H9 (cell line): ENCODE results near the gene COLQ. TPM values are rescaled to one million over a fixed set of nuclear protein-coding genes. Genes with fewer than 3 reads are reported as not detected.

ENCODE experiments used
- DNase-seq: peaks from one replicate; pipeline ENCODE4 v3.0.0-alpha.2; 2017
- H2AFZ ChIP-seq: one replicate; pipeline ENCODE4 v1.6.1; 2013; ENCODE audit warnings: mild to moderate bottlenecking, low read length, control low read depth, moderate library complexity
- H2AK5ac ChIP-seq: 2 replicates; pipeline ENCODE4 v1.6.1; 2013; ENCODE audit warnings: low read length, control low read depth, mixed read lengths; ENCODE audit not compliant: insufficient read length
- H2BK120ac ChIP-seq: one replicate; pipeline ENCODE4 v1.6.1; 2013; ENCODE audit warnings: low read depth, mild to moderate bottlenecking, low read length, control low read depth, inconsistent platforms; ENCODE audit not compliant: poor library complexity, severe bottlenecking
- H2BK12ac ChIP-seq: 2 replicates; pipeline ENCODE4 v1.6.1; 2013; ENCODE audit warnings: low read length, control low read depth, mixed read lengths, low read depth; ENCODE audit not compliant: insufficient read length
- H2BK15ac ChIP-seq: 2 replicates; pipeline ENCODE4 v1.6.1; 2013; ENCODE audit warnings: low read depth, low read length, control low read depth
- H2BK20ac ChIP-seq: one replicate; pipeline ENCODE4 v1.6.1; 2013; ENCODE audit warnings: low read depth, mild to moderate bottlenecking, low read length, control low read depth, inconsistent platforms; ENCODE audit not compliant: poor library complexity, severe bottlenecking
- H2BK5ac ChIP-seq: 2 replicates; pipeline ENCODE4 v1.6.1; 2013; ENCODE audit warnings: low read length, control low read depth, mixed read lengths; ENCODE audit not compliant: insufficient read length
- H3K14ac ChIP-seq: 2 replicates; pipeline ENCODE4 v1.6.1; 2013; ENCODE audit warnings: low read length, control low read depth; ENCODE audit not compliant: insufficient read depth
- H3K18ac ChIP-seq: 2 replicates; pipeline ENCODE4 v1.6.1; 2013; ENCODE audit warnings: low read depth, mild to moderate bottlenecking, mixed read lengths, low read length, control low read depth; ENCODE audit not compliant: insufficient read length
- H3K23ac ChIP-seq: 2 replicates; pipeline ENCODE4 v1.6.1; 2013; ENCODE audit warnings: low read length, control low read depth, mixed read lengths, low read depth; ENCODE audit not compliant: insufficient read length
- H3K23me2 ChIP-seq: 2 replicates; pipeline ENCODE4 v1.6.1; 2013; ENCODE audit warnings: low read depth, mild to moderate bottlenecking, mixed read lengths, low read length, control low read depth; ENCODE audit not compliant: insufficient read length, poor library complexity, severe bottlenecking
- H3K27ac ChIP-seq: 2 replicates; pipeline ENCODE4 v1.5.1; 2013; ENCODE audit warnings: low read length, control low read depth, mixed read lengths, low read depth; ENCODE audit not compliant: insufficient read length
- H3K27me3 ChIP-seq: 2 replicates; pipeline ENCODE4 v1.6.1; 2013; ENCODE audit warnings: low read length, control low read depth, inconsistent platforms; ENCODE audit not compliant: insufficient read depth
- H3K4ac ChIP-seq: 2 replicates; pipeline ENCODE4 v1.6.1; 2013; ENCODE audit warnings: low read depth, mild to moderate bottlenecking, control low read depth, inconsistent platforms, low read length, moderate library complexity
- H3K4me1 ChIP-seq: 2 replicates; pipeline ENCODE4 v1.6.1; 2013; ENCODE audit warnings: low read length, control low read depth, inconsistent platforms; ENCODE audit not compliant: insufficient read depth
- H3K4me2 ChIP-seq: 2 replicates; pipeline ENCODE4 v1.6.1; 2013; ENCODE audit warnings: low read length, control low read depth, mixed read lengths; ENCODE audit not compliant: insufficient read length, insufficient read depth
- H3K56ac ChIP-seq: 2 replicates; pipeline ENCODE4 v1.6.1; 2013; ENCODE audit warnings: low read depth, mild to moderate bottlenecking, mixed read lengths, low read length, control low read depth; ENCODE audit not compliant: insufficient read length
- H3K79me1 ChIP-seq: 2 replicates; pipeline ENCODE4 v1.6.1; 2013; ENCODE audit warnings: low read depth, mild to moderate bottlenecking, moderate library complexity, low read length, control low read depth, inconsistent platforms; ENCODE audit not compliant: insufficient read depth, poor library complexity, severe bottlenecking
- H3K79me2 ChIP-seq: 2 replicates; pipeline ENCODE4 v1.6.1; 2013; ENCODE audit warnings: low read length, control low read depth, inconsistent platforms; ENCODE audit not compliant: insufficient read depth
- H3K9ac ChIP-seq: 2 replicates; pipeline ENCODE4 v1.6.1; 2013; ENCODE audit warnings: low read length, control low read depth, mixed read lengths; ENCODE audit not compliant: insufficient read length; ENCODE audit errors: extremely low read depth
- H3K9me3 ChIP-seq: one replicate; pipeline ENCODE4 v1.6.1; 2013; ENCODE audit warnings: low read depth, low read length, inconsistent platforms; ENCODE audit not compliant: control insufficient read depth
- H3T11ph ChIP-seq: one replicate; pipeline ENCODE4 v1.6.1; 2013; ENCODE audit warnings: mild to moderate bottlenecking, low read length, control low read depth, inconsistent platforms
- H4K20me1 ChIP-seq: one replicate; pipeline ENCODE4 v1.6.1; 2013; ENCODE audit not compliant: control insufficient read depth, insufficient read length, insufficient read depth
- H4K5ac ChIP-seq: 2 replicates; pipeline ENCODE4 v1.6.1; 2013; ENCODE audit warnings: low read depth, mild to moderate bottlenecking, mixed read lengths, low read length, control low read depth; ENCODE audit not compliant: insufficient read length
- H4K8ac ChIP-seq: replicated peaks from 2 replicates; pipeline ENCODE4 v1.6.1; 2013; ENCODE audit warnings: low read length, control low read depth, mixed read lengths, low read depth; ENCODE audit not compliant: insufficient read length
- H4K91ac ChIP-seq: 2 replicates; pipeline ENCODE4 v1.6.1; 2013; ENCODE audit warnings: low read depth, mild to moderate bottlenecking, moderate library complexity, mixed read lengths, low read length, control low read depth; ENCODE audit not compliant: insufficient read length
- H3K27ac Mint-ChIP-seq, 3 experiments: 2 replicates in 2 of 3; 3 replicates in 1 of 3; pipeline ENCODE4 v1.8.0; 2020 to 2021; ENCODE audit warnings: mixed read lengths in 3 of 3, mild to moderate bottlenecking in 1 of 3, moderate library complexity in 1 of 3
- H3K27me3 Mint-ChIP-seq: 2 replicates; pipeline ENCODE4 v1.8.0; 2021; ENCODE audit warnings: low read depth, mild to moderate bottlenecking, moderate library complexity, mixed read lengths
- H3K36me3 Mint-ChIP-seq, 3 experiments: 2 replicates in 2 of 3; 3 replicates in 1 of 3; pipeline ENCODE4 v1.8.0; 2020 to 2021; ENCODE audit warnings: low read depth in 3 of 3, mixed read lengths in 3 of 3; ENCODE audit not compliant: insufficient read depth in 1 of 3
- H3K4me1 Mint-ChIP-seq, 2 experiments: 2 replicates each; pipeline ENCODE4 v1.8.0; 2020; ENCODE audit warnings: mixed read lengths in 2 of 2
- H3K4me3 Mint-ChIP-seq, 2 experiments: 2 replicates in 1 of 2; 3 replicates in 1 of 2; pipeline ENCODE4 v1.8.0; 2020 to 2021; ENCODE audit warnings: mild to moderate bottlenecking in 2 of 2, mixed read lengths in 2 of 2, moderate library complexity in 1 of 2
- H3K9me3 Mint-ChIP-seq, 2 experiments: 2 replicates in 1 of 2; 3 replicates in 1 of 2; pipeline ENCODE4 v1.8.0; 2020; ENCODE audit warnings: mild to moderate bottlenecking in 2 of 2, mixed read lengths in 2 of 2, moderate library complexity in 1 of 2
- CTCF ChIP-seq: fragments of 200-600 bp; sonication (generic); conservative IDR thresholded peaks from 3 replicates; pipeline ENCODE4 v1.8.0; 2021; ENCODE audit warnings: antibody characterized with exemption, mild to moderate bottlenecking
- whole genome bisulfite sequencing: extraction: QIAGEN DNeasy Blood & Tissue Kit; methylation state at CpG from one replicate; pipeline ENCODE4 v1.1.7; 2013; ENCODE audit warnings: missing lambda C conversion rate, low lambda C conversion rate, mixed read lengths; ENCODE audit not compliant: insufficient read length; ENCODE audit errors: extremely low coverage; 5-methylcytosine and 5-hydroxymethylcytosine counted together
- total RNA-seq: library from RNA; stranded (reverse); gene quantifications from 2 replicates; pipeline ENCODE4 v1.2.1, GENCODE V29; 2021

COLQ gene
- total RNA-seq, 1 experiment from 2014 or later = 0.61 TPM

DNA sequence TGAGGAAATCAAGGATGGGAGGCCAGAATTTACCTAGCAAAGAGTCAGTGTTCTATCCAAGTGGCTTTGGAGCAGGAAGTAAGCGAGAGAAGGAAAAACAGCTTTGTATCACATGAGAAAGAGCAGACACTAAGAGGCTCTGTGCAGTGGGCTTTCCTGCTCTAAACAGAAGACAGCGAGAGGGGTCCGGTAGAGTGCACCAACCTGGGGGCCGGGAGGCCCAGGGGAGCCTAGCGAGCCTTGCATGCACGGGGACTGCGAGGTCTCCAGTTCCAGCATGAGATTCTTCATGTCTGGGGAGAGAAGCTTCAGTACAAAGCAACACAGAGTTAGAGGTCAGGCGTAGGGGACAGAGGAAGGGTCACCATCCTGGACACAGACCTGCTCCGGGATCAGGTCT lies 33.5 kb downstream of the COLQ start:
- Histone ChIP-seq H2BK5ac (no peak overlapping the region), H3K79me1 (no peaks in the 10 kb centered on the region), H2BK15ac (no peak overlapping the region), H3T11ph (no peak overlapping the region), H3K14ac (no peak overlapping the region), H3K27ac (no peak overlapping the region), H3K4me1 (no peaks in the 10 kb centered on the region), H3K18ac (no peak overlapping the region), H3K56ac (no peak overlapping the region), H2AFZ (no peak overlapping the region), H3K27me3 (no peaks in the 10 kb centered on the region), H3K4me2 (no peak overlapping the region), H2BK120ac (no peak overlapping the region), H4K20me1 (no peaks in the 10 kb centered on the region), H2BK20ac (no peak overlapping the region), H3K4ac (no peak overlapping the region), H3K23ac (no peak overlapping the region), H4K8ac (no peak overlapping the region), H2BK12ac (no peak overlapping the region), H3K9me3 (no peaks in the 10 kb centered on the region), H3K23me2 (no peaks in the 10 kb centered on the region), H3K9ac (no peak overlapping the region), H3K79me2 (no peaks in the 10 kb centered on the region), H2AK5ac (no peak overlapping the region), H4K91ac (no peak overlapping the region), H4K5ac (no peak overlapping the region)
- peaks cover 2 to 3% of the 10 kb centered on the region in 2 experiments; a peak in 2 of 4 replicates for H3K4me1 Mint-ChIP-seq
- peaks cover 21% of the 10 kb centered on the region for H3K27me3 Mint-ChIP-seq
- no CpG with 5 or more reads among the region's 9 CpGs for WGBS
- no peak overlapping the region for H3K27ac Mint-ChIP-seq
- H3K36me3 Mint-ChIP-seq = no peaks in the 10 kb centered on the region
- no peaks in the 10 kb centered on the region; a peak in 1 of 5 replicates for H3K9me3 Mint-ChIP-seq
- no peak for TF ChIP-seq CTCF
- H3K4me3 Mint-ChIP-seq = no peak overlapping the region
- no peak for DNase-seq
